ENCODE results near the gene SLC22A12.

DNA sequence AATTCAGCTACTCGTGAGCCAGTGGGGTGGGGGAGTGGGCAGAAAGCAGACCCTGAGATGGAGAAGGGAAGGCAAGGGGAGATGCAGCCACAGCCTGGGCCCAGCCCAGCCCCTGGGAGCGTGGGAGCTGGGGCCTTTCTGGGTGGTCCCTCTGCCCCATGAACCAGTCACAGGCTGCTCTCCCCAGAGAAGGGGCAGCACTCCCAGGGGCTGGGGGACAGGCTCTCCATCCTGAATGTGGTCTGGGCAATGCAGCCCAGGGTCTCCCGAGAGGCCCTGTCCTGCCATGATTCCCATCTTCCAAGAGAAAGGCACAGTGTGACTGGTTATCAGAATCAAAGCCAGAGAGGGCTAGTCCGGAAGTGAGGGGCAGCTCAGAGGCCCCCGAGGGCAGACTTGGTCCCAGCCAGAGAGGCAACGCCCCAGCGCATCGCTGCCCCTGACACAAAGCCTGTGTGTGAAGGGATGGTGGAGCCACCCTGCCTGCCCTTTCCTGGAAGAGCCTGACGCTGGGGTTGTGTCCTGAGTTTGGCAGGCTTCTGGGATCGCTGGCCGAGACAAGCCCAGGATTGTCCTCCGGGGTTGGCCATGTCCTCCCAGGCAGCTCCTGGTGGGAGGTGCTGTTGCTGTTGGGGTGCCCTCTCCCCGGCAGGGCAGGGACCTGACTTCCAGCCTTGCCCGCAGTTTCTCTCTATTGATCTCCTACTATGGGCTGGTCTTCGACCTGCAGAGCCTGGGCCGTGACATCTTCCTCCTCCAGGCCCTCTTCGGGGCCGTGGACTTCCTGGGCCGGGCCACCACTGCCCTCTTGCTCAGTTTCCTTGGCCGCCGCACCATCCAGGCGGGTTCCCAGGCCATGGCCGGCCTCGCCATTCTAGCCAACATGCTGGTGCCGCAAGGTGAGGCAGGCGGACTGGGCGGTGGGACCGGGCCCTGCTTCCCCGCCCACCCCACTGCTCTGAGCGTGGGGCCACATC, 23.8 kb upstream of the SLC22A12 start:
- TF ChIP-seq POLR2A (IDR thresholded peaks at IDR 0.05; ENCODE audit: extremely low read depth, insufficient read length) (no peak), MAX (IDR thresholded peaks at IDR 0.05; ENCODE audit: low read depth, low read length) (no peak), MYC (IDR thresholded peaks at IDR 0.05; ENCODE audit: low read depth, low read length) (no peak)
- TF ChIP-seq, protein P1, sequence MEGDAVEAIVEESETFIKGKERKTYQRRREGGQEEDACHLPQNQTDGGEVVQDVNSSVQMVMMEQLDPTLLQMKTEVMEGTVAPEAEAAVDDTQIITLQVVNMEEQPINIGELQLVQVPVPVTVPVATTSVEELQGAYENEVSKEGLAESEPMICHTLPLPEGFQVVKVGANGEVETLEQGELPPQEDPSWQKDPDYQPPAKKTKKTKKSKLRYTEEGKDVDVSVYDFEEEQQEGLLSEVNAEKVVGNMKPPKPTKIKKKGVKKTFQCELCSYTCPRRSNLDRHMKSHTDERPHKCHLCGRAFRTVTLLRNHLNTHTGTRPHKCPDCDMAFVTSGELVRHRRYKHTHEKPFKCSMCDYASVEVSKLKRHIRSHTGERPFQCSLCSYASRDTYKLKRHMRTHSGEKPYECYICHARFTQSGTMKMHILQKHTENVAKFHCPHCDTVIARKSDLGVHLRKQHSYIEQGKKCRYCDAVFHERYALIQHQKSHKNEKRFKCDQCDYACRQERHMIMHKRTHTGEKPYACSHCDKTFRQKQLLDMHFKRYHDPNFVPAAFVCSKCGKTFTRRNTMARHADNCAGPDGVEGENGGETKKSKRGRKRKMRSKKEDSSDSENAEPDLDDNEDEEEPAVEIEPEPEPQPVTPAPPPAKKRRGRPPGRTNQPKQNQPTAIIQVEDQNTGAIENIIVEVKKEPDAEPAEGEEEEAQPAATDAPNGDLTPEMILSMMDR (IDR thresholded peaks at IDR 0.05; ENCODE audit: low read depth, low read length): no peak

Data from NB4 (cell line).